GM21515 (cell line): ENCODE measurements around the gene OPN4.

Source experiments
- ATAC-seq: cut with Tn5 transposase; IDR thresholded peaks from one replicate; pipeline ENCODE4 v1.9.1; 2021; ENCODE audit not compliant: unreplicated experiment

Gene OPN4

DNA sequence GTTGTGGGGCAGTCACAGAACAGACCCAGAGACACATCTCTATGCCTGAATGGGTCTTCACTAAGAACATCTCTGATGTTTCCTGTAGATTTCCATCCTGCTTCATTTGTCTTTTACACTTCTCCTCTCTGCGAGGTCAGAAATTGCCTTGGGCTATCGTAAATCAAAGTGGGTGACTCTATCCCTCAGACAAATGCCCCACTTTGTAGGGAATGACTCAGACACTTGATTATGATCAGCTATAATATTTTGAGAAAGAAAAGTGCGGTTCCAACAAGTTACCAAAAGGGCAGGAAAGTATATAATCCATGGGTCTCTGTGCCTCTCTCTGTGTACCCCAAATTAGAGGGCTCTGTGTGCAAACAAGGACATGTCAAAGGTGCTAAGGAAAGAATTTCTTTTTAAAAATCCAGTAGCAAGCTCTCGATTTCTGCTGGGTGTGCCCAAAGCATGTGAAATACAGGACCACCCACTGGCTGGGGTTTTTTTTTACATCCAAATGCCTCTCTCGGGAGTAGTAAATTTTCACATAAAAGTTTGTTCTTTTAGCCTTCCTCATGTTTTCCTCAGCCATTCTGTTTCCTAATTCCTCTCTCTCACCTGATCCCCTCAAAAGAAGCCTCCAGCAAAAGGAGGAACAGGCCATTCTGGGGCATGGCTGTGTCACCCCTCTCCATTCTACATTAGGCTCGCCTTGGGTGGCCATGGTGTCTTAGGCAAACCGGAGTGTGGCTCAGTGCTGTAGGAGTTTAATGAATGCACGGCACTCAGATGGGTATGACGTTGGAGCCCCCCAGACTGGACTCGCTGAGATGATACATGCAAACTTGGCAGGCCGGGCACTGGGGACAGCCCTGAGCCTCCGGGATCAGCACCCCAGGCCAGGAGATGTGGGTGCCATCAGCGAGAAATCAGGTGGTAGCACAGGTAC, 6.3 kb upstream of the OPN4 start:
- no peak for ATAC-seq

DNA sequence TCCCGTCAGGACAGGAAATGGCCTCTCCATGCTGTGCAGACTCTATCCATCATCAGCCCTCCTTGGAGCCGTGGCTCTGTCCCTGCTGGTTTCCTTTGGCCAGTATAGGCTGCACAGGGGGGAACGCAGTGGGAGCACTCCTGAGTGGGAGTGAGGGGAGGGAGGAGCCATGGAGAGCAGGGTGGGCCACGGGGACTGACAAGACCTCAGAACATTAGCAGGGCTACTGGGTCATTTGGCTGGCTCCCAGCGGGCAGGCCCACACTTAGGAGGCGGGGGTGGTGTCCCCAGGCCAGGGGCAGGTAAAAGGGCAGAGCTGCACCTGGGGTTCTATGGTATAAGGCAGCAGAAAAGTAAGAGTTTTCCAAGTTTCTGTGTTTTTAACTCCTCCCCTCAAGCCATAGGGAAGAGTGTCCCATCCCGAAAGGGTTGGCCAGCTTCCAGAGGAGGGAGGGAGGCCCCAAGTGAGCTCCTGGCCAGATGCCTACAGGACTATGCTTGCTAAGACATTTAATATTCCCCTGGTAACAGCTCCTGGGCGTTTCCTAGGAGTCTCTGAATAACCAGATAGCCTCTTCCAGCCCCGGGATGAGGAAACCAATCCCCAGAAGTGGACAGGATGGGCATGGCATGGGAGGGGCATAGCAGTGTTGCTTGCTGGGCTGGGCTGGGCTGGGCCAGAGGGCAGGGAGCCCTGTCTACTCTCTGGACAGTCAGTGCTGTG, 5.5 kb upstream of the OPN4 start:
- ATAC-seq = no peak

DNA sequence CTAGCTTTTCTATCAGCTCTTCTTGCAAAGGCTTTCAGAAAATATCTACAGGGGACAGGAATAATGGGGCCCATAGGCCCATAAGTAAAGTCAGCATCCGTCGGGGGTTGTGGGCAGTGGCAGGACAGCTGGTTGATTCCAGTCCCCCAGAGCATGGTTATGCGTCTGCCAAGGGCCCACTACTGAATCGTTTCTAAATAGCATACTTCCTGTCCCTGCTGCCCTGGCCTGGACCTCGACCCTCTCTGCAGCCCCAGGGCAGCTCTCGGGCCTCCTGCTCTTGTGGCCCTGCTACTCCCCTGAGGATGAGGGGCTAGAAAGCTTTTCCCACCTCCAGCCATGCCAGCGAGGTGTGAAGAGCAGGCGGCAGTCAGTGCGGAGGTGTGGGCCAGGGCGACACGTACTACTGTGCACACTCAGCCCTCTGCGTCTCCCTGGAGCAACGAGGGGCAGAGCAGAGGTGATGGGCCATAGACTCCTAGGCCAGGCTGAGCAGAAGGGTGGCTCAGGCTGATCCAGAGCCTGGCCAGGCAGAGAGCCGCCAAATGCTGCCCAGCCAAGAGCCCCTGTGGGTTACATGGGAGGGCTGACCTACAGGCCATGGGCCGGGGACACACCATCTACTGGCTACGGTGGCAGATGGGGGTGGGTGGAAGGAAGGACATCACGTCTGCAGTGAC, 4.7 kb upstream of the OPN4 start:
- ATAC-seq = no peak

DNA sequence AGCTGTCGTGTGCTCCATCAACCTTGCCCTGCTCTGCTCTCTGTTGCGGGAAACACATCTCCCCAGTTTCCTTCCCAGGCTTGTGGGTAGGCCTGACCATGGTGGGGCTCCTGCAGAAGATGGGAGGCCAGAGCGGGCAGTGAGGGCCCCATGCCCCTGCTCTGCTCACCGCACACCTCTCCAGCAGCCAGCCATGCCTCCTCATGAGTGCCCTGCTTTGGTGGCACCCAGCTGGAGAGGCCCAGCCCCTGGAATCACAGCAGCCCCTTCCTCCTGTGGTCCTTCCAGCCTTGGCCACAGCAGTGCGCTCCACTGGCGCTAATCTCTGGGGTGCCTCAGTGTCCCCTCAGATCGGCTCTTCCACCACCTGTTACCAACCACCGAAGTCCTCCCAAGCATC, 4.2 kb upstream of the OPN4 start:
- no peak for ATAC-seq

DNA sequence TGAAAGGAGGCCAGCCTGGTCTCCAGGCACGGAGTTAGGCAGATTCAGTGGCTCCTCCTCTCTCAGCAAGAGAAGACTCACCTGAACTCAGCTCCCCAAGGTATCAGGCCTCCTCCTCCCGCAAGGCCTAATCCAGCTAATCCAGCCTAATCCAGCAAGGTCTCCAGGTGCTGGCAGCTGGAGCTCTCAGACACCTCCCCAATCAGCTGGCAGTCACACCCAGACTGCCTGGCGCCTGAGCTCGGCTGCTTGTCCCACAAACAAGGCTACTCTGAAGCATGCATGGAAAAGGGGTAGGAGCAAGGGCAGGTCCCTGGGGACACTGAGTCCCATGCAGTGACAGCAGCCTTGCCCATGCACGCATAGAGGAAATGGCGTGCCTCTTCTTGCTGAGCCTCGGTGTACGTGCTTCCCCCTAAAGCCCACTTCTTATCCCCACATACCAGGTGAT, 3.3 kb upstream of the OPN4 start:
- no peak for ATAC-seq

DNA sequence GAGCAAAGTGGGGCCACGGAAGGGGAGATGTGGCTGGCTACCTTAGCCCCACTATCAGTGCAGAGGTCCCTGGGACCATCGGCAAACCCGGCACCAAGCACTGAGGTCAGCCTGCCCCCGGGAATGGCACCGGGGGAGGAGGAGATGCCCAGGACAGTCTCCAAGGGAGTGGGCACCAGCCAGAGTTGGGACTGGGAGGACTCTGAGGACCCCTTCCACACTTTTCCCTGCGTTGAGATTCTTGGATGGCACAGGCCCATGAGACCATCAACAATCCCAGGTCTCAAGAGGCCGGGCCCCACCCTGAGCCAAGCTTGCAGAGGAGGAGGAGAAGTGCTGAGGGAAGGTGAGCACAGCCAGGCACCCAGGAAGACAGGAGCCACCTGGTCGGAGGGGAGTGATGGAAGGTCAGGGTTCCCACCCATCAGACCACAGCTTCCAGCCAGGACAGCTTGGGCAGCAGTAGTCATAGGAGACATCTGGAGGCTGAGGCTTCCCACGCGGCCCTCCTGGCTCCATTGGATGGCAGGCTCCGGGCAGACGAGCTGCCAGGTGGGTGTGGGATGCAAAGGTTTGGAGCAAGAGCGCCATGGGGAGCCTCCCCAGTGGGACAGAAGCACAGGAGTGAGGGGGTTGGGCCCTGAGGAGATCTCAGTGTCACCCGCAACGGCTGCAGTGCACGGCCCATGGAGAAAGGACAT, 2.6 kb upstream of the OPN4 start:
- no peak for ATAC-seq

DNA sequence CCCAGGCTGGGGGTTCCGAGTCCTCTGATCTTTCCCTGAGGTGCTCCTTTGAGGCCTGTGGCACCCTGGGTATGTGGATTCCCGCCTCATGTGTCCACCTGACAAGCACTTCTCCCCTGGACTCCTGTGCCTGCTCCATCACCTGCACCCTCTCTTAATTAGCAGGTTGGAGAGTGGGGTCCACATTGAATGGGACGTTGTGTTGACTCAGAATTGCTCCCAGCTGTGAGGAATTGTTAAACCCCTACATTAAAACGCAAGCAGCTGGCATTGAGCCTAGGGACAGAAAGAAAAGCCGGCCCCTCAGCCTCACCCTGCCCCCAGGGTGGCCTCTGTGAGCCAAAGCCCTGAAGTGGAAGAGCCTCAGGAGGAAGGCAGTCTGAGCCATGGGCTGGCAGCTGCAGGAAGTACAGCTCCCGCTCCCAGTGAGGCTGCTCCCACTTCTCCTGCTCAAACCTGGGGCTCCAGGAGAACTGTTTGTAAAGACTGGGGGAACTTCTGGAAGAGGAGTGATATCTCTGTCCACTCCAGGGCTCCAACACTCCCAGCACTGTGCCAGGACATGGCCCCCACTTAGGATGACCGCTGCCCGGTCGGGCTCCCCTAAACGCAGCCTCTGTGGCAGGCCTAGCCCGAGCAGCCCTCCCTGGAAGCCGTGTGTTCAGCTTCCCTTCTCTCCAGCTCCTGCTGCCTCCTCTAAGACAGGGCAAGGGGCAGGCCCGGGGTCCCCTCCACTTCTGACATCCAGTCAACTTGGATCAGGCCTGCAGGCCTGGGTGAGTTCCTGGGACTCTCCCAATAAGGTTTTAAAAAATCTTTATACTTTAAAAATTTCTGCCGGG, 1.8 kb upstream of the OPN4 start:
- ATAC-seq = no peak

DNA sequence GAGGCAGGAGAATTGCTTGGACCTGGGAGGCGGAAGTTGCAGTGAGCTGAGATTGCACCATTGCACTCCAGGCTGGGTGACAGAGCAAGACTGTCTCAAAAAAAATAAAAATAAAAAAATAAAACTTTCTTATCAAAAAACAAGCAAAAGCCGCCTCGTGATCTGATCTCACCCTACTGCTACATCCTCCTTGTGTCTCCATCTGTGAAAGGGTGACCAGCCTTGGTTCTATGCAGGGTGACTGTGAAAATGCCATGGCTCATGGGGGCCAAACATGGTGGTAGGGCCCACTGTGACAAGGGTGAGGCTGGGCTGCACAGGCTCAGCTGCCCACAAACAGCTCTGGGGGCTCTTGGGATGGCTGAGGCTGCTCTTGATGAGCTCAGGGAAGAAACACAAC, 968 bp upstream of the OPN4 start:
- no peak for ATAC-seq

DNA sequence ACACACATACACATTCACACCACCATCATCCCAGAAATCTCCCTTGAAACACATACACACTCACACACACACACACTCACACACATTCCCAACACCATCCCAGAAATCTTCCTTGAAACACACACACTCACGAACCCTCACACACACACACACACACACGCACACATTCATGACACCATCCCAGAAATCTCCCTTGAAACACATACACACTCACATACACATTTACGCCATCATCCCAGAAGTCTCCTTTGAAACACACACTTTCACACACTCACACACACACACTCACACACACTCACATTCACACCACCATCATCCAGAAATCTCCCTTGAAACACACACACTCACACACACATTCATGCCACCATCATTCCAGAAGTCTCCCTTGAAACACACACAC, 360 bp upstream of the OPN4 start:
- no peak for ATAC-seq

DNA sequence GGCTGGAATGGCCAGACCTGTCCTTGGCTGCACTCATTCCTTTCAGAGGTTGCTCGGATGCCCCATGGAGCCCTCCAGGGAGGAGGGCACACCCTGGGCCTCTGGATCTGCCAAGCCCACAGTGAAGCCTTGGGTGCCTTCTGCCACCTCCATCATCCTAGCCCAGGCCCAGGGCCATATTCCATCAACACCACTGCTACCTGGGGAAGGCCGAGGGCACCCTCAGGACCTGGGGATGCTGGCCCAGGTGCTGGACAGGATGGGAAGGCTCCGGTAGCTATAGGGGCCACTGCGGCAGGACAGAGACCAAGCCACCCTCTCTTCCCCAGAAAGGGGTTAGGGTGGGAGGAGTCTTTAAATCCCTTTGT, 810 bp downstream of the OPN4 start:
- no peak for ATAC-seq

DNA sequence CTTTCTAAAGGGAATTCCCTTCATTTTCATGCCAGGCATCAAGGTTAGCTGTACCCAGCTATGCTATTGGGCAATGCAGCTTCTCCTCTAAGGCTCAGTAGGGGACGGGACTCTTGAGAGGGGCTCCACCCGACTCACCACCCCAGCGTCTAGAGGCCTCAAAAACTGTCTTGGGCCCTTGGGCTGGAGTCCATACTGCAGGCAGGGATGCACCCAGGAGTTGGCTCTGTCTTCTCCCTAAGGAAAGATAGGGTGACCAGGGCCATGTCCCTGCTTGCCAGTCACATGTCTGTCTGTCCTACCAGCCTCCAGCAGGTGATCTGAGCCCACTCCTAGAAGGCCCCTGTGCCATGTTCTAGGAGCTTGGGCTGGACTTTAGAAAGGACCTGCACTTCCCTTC, 1.2 kb downstream of the OPN4 start:
- no peak for ATAC-seq

DNA sequence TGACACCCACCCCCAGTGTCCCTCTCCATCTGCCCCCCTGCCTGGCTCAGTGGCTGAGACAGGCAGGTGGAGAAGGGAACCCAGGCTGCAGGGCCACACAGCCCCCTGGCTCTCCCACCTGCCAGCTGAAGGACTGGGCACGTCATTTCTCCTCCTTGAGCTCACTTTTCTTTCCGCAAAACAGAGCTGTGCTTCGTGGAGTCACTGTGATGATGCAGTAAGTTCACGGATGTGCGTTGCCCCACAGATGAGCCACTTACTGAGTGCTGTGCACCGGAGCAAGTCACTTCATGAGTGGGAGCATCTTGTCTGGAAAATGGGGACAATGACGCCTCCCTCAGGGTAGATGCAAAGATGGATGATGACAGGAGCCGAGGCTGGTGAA, 2.7 kb downstream of the OPN4 start:
- ATAC-seq = no peak

DNA sequence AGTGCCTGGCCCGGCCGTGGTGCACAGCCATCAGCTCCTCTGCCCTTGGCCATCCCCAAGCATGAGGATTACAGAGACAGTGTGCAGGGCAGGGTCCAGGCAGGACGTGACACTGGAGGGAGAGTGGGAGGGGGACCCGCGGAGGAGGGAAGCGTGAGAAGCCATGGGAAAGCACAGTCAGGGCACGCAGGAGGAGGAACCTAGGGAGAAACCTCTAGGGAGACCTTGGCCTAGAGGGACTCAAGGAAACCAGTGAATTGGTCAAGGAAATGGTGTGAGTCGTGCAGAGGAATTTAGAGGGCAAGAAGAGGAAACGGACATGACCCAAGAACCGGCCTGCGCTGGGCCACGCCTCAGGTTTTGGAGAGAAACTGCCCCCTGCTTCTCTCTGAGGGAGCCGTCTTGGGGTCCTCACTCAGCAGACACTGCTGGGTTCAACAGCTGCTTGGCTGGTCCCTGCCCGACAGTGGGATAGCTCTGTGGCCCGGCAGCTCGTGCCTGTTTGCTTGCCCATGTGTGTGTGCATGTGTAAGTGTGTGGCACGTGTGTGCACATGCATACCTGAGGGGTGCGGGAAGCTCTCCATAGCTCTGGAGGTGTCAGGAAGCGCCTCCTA, 3.2 kb downstream of the OPN4 start:
- ATAC-seq = no peak

DNA sequence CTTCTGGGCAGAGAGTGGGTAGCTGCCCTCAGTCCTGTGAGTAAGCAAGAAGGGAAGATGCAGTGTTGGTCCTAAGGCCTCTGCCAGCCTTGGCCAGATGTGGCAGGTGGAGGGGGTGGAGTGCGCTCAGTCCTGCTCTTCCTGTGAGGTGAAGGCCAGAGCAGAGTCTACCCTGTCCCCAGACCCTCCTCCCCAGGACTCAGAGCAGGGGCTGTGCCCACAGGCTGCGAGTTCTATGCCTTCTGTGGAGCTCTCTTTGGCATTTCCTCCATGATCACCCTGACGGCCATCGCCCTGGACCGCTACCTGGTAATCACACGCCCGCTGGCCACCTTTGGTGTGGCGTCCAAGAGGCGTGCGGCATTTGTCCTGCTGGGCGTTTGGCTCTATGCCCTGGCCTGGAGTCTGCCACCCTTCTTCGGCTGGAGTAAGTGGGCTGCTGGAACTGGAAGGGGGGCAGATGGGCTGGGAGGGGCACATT, 4.0 kb downstream of the OPN4 start:
- no peak for ATAC-seq

DNA sequence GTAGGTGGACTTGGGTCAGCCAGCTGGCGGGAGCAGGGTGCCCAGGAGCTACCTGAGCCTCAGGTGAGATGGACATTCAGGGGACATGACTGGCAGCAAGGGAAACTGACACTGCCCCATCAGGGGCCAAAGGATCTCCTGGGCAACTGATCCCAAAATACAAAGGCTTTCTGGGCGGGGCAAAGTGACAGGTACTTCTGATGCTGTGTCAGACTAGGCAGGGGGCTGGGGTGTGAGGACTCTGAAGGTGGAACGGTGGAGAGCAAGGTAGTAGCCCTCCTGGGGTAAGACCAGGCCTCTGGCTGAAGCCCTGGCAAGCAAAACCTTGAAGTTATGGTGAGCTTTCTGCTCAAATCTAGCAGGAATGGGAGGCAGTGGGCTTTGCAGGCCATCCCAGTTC, 4.4 kb downstream of the OPN4 start:
- ATAC-seq = no peak

DNA sequence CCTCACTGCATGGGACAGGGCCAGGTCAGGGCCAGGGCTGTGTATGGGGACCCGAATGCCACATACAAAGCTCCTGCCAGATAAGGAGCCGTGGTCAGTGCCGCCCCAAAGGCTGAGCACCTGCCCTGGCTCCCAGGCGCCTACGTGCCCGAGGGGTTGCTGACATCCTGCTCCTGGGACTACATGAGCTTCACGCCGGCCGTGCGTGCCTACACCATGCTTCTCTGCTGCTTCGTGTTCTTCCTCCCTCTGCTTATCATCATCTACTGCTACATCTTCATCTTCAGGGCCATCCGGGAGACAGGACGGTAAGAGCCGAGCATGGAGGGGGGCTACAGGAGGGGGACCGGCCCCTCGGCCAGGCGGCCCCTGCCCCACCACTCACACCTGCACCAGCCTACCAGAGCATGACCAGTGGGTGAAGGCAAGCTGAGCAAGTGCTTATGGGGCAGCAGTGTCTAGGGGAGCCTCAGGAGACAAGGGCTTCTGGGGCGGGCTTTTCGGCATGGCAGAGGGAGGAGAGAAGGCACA, 4.9 kb downstream of the OPN4 start:
- no peak for ATAC-seq

DNA sequence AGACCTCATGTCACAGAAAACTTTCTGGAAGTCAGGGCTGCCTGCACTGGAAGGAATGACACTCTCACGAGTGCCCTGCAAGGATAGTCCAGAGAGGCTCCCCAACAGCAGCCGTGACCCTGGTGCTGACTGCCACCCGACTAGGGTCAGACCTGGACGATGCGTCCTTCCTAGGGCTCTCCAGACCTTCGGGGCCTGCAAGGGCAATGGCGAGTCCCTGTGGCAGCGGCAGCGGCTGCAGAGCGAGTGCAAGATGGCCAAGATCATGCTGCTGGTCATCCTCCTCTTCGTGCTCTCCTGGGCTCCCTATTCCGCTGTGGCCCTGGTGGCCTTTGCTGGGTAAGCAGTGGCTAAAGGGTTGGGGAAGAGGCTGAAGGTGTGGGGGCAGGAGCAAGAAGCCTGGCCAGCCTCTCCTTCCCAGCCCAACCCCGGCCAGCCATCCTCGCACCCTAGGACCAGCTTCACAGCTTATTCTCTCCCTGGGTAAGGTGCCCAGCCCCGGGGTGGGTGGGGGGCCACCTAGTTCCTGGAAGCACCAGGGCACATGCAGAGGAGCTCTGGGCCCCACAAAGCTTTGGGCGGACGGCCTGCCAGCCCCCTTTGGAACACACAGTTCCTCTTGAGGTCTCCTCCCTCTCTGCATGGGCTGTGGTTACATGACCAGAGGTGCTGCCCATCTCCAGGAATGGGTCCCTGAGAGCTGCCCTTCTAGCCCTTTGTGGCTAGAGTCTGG, 5.5 kb downstream of the OPN4 start:
- no peak for ATAC-seq

DNA sequence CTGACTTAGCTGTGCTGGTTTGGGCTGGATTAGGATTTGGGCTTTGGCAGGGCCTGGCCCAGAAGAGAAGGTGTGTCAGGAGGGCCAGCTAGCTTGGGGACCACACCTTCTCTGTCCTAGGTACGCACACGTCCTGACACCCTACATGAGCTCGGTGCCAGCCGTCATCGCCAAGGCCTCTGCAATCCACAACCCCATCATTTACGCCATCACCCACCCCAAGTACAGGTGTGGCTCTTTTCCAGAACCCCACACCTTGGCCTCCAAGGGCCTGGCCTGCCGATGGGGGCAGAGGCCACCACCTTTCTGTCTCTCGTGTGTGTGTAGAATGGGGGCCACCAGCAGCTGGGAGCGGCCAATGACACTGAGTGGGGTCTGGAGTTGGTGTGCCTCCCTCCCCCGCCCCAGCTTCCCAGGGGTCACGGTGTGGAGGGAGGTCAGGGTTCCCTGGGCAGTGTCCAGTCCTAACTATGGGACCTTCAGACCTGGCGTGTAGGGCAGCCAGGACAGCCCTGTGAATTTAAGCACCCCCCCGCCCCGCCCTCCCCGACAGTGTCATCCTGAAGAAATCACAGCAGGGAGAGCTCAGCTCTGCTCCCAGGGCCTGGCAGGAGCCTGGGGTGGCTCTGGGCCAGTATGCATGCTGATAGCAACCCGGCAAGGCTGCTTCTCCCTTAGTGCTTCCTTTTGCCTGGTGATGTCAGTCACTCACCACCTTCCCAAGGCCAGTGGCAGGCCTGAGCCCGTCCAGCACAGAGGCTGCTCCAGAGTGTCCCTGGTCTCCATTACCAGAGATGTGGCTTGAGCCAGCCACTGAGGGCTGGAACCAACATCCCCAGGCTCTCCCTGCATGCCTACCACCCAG, 7.0 kb downstream of the OPN4 start:
- no peak for ATAC-seq
